HG02678 (cell line): ENCODE measurements around the gene SIDT2.
"Not testable (repeated sequence)": the region's sequence is repeated elsewhere in the genome, so short reads cannot be mapped to it uniquely, and the experiment has no call there.

Experiments
- ATAC-seq: cut with Tn5 transposase; IDR thresholded peaks from one replicate; pipeline ENCODE4 v1.9.1; 2021; ENCODE audit warnings: mild to moderate bottlenecking, moderate library complexity; ENCODE audit not compliant: unreplicated experiment

SIDT2 gene

GRCh38 chr11:117171404-117172061 lies 7.0 kb upstream of the SIDT2 start:
- no peak for ATAC-seq

- ATAC-seq = no peak
Measured at GRCh38 chr11:117172724-117173421, 5.7 kb upstream of the SIDT2 start.

- no peak for ATAC-seq
Measured at GRCh38 chr11:117175104-117175503, 3.4 kb upstream of the SIDT2 start.

- ATAC-seq = no peak
Measured at GRCh38 chr11:117175781-117176180, 2.8 kb upstream of the SIDT2 start.

GRCh38 chr11:117176186-117176585 lies 2.4 kb upstream of the SIDT2 start:
- no peak for ATAC-seq

- no peak for ATAC-seq
Measured at GRCh38 chr11:117177534-117178209, 871 bp upstream of the SIDT2 start.

- peak; percentile 23 for ATAC-seq
Measured at GRCh38 chr11:117179048-117179999, 781 bp downstream of the SIDT2 start.

GRCh38 chr11:117180020-117180419 lies 1.5 kb downstream of the SIDT2 start:
- ATAC-seq = no peak

- ATAC-seq = no peak
Measured at GRCh38 chr11:117180661-117181585, 2.4 kb downstream of the SIDT2 start.

- ATAC-seq = no peak
Measured at GRCh38 chr11:117181586-117182550, 3.3 kb downstream of the SIDT2 start.

GRCh38 chr11:117182551-117182935 lies 4.0 kb downstream of the SIDT2 start:
- no peak for ATAC-seq

- ATAC-seq = not testable (repeated sequence)
Measured at GRCh38 chr11:117183178-117183577, 4.6 kb downstream of the SIDT2 start.

- ATAC-seq = no peak
Measured at GRCh38 chr11:117183724-117184349, 5.3 kb downstream of the SIDT2 start.

GRCh38 chr11:117185736-117186430 lies 7.3 kb downstream of the SIDT2 start:
- no peak for ATAC-seq

GRCh38 chr11:117186431-117186761 lies 7.9 kb downstream of the SIDT2 start:
- no peak for ATAC-seq

GRCh38 chr11:117187007-117187406 lies 8.5 kb downstream of the SIDT2 start:
- ATAC-seq = no peak

GRCh38 chr11:117187428-117187798 lies 8.9 kb downstream of the SIDT2 start:
- no peak for ATAC-seq
